Measurements from ENCODE around the gene GJA10.

GJA10 gene

GRCh38 chr6:89917216-89917615 is 22.9 kb downstream of the GJA10 start:
- no peak for DNase-seq (ENCODE audit: low read depth in 1 of 2, low spot score in 1 of 2)

GRCh38 chr6:89917801-89918366 is 23.6 kb downstream of the GJA10 start:
- no peak for DNase-seq (ENCODE audit: low read depth in 1 of 2, low spot score in 1 of 2)

- no peak for DNase-seq (ENCODE audit: low read depth in 1 of 2, low spot score in 1 of 2)
Observed at GRCh38 chr6:89921197-89921596, 26.9 kb downstream of the GJA10 start.

GRCh38 chr6:89921691-89922090 is 27.4 kb downstream of the GJA10 start:
- DNase-seq (ENCODE audit: low read depth in 1 of 2, low spot score in 1 of 2), result no peak

GRCh38 chr6:89924231-89924630 is 30.0 kb downstream of the GJA10 start:
- DNase-seq (ENCODE audit: low read depth in 1 of 2, low spot score in 1 of 2), result no peak

GRCh38 chr6:89925826-89926225 is 31.6 kb downstream of the GJA10 start:
- no peak for DNase-seq (ENCODE audit: low read depth in 1 of 2, low spot score in 1 of 2)

GRCh38 chr6:89927264-89927663 is 33.0 kb downstream of the GJA10 start:
- no peak for DNase-seq (ENCODE audit: low read depth in 1 of 2, low spot score in 1 of 2)

- DNase-seq (ENCODE audit: low read depth in 1 of 2, low spot score in 1 of 2), result no peak
Observed at GRCh38 chr6:89927791-89928550, 33.7 kb downstream of the GJA10 start.

- DNase-seq (ENCODE audit: low read depth in 1 of 2, low spot score in 1 of 2), result no peak
Observed at GRCh38 chr6:89928604-89929003, 34.3 kb downstream of the GJA10 start.

- no peak for DNase-seq (ENCODE audit: low read depth in 1 of 2, low spot score in 1 of 2)
Observed at GRCh38 chr6:89930789-89931188, 36.5 kb downstream of the GJA10 start.

GRCh38 chr6:89932245-89932802 is 38.1 kb downstream of the GJA10 start:
- DNase-seq (ENCODE audit: low read depth in 1 of 2, low spot score in 1 of 2), result no peak

- DNase-seq (ENCODE audit: low read depth in 1 of 2, low spot score in 1 of 2), result no peak
Observed at GRCh38 chr6:89934685-89935366, 40.6 kb downstream of the GJA10 start.

- no peak for DNase-seq (ENCODE audit: low read depth in 1 of 2, low spot score in 1 of 2)
Observed at GRCh38 chr6:89936177-89936576, 41.9 kb downstream of the GJA10 start.

- DNase-seq (ENCODE audit: low read depth in 1 of 2, low spot score in 1 of 2), result no peak
Observed at GRCh38 chr6:89938014-89938413, 43.7 kb downstream of the GJA10 start.

- no peak for DNase-seq (ENCODE audit: low read depth in 1 of 2, low spot score in 1 of 2)
Observed at GRCh38 chr6:89939144-89939543, 44.9 kb downstream of the GJA10 start.

GRCh38 chr6:89940225-89941027 is 46.2 kb downstream of the GJA10 start:
- DNase-seq (ENCODE audit: low read depth in 1 of 2, low spot score in 1 of 2), result peak; percentile 27

GRCh38 chr6:89941031-89941762 is 46.9 kb downstream of the GJA10 start:
- no peak for DNase-seq (ENCODE audit: low read depth in 1 of 2, low spot score in 1 of 2)

- no peak for DNase-seq (ENCODE audit: low read depth in 1 of 2, low spot score in 1 of 2)
Observed at GRCh38 chr6:89941763-89942497, 47.7 kb downstream of the GJA10 start.

- DNase-seq (ENCODE audit: low read depth in 1 of 2, low spot score in 1 of 2), result no peak
Observed at GRCh38 chr6:89942601-89943000, 48.3 kb downstream of the GJA10 start.

- no peak for DNase-seq (ENCODE audit: low read depth in 1 of 2, low spot score in 1 of 2)
Observed at GRCh38 chr6:89944181-89944755, 50.0 kb downstream of the GJA10 start.

Data from stimulated activated CD4-positive, alpha-beta T cell treated with anti-CD3 and anti-CD28 coated beads, Interleukin-15, amount 100 ng/mL, for 1 hour (primary cell).